CD14-positive monocyte (primary cell): ENCODE measurements around the gene GAN. TPM values are rescaled to one million over a fixed set of nuclear protein-coding genes. Genes with fewer than 3 reads are reported as not detected.

Experiments
- DNase-seq, 3 donors: peaks; one replicate each; pipeline ENCODE4 v3.0.0-alpha.2; 2011 to 2022
- H2AFZ ChIP-seq: 2 replicates; pipeline ENCODE4 v1.6.0; 2012; ENCODE audit warnings: mild to moderate bottlenecking, low read depth, low read length, inconsistent platforms; ENCODE audit not compliant: insufficient read depth, poor library complexity, severe bottlenecking
- H3K27ac ChIP-seq, 2 donors: 1 replicate in 1 of 2; 2 replicates in 1 of 2; pipeline ENCODE4 v1.5.1; 2012 to 2013; ENCODE audit warnings: low read length in 2 of 2, control low read depth in 1 of 2, inconsistent platforms in 1 of 2, low read depth in 1 of 2, mild to moderate bottlenecking in 1 of 2
- H3K27me3 ChIP-seq, 2 donors: one replicate each; pipeline versions ENCODE4 v1.6.0 to v1.6.1; 2011 to 2013; ENCODE audit warnings: low read length in 2 of 2; ENCODE audit not compliant: control insufficient read depth in 2 of 2, insufficient read depth in 2 of 2
- H3K36me3 ChIP-seq, 2 donors: replicated peaks in 1 of 2; 1 replicate in 1 of 2; 2 replicates in 1 of 2; pipeline versions ENCODE4 v1.5.1 to v1.6.1; 2012 to 2013; ENCODE audit warnings: low read length in 2 of 2, control low read depth in 1 of 2, inconsistent platforms in 1 of 2, mild to moderate bottlenecking in 1 of 2; ENCODE audit not compliant: insufficient read depth in 2 of 2, control insufficient read depth in 1 of 2
- H3K4me1 ChIP-seq, 2 donors: 1 replicate in 1 of 2; 2 replicates in 1 of 2; pipeline versions ENCODE4 v1.5.1 to v1.6.1; 2012 to 2013; ENCODE audit warnings: low read length in 2 of 2, control low read depth in 1 of 2, inconsistent platforms in 1 of 2, mild to moderate bottlenecking in 1 of 2, moderate library complexity in 1 of 2; ENCODE audit not compliant: insufficient read depth in 2 of 2, control insufficient read depth in 1 of 2
- H3K4me2 ChIP-seq: replicated peaks from 2 replicates; pipeline ENCODE3; 2012; ENCODE audit warnings: low read length, moderate library complexity, mild to moderate bottlenecking; ENCODE audit not compliant: poor library complexity, severe bottlenecking; ENCODE audit errors: extremely low read depth
- H3K4me3 ChIP-seq, 3 experiments: fragments of 200-600 bp in 1 of 3; sonication (generic) in 1 of 3; replicated peaks in 1 of 3; 1 replicate in 2 of 3; 2 replicates in 1 of 3; pipeline ENCODE4 v1.5.1; 2011 to 2013; ENCODE audit warnings: low read length in 3 of 3, mild to moderate bottlenecking in 3 of 3, control low read depth in 2 of 3, low read depth in 2 of 3, inconsistent platforms in 1 of 3, moderate library complexity in 1 of 3
- H3K79me2 ChIP-seq: 2 replicates; pipeline ENCODE4 v1.6.0; 2012; ENCODE audit warnings: mild to moderate bottlenecking, control low read depth, inconsistent platforms, low read length, moderate library complexity; ENCODE audit not compliant: insufficient read depth
- H3K9ac ChIP-seq: 2 replicates; pipeline ENCODE4 v1.6.0; 2017; ENCODE audit warnings: low read length, mild to moderate bottlenecking; ENCODE audit not compliant: insufficient read depth, poor library complexity, severe bottlenecking
- H3K9me3 ChIP-seq, 2 donors: replicated peaks in 1 of 2; 1 replicate in 1 of 2; 2 replicates in 1 of 2; pipeline versions ENCODE4 v1.5.1 to v1.6.1; 2012 to 2013; ENCODE audit warnings: low read length in 2 of 2, control low read depth in 1 of 2; ENCODE audit not compliant: control insufficient read depth in 1 of 2, insufficient read depth in 1 of 2
- H4K20me1 ChIP-seq: 2 replicates; pipeline ENCODE4 v1.6.0; 2012; ENCODE audit warnings: mild to moderate bottlenecking, low read length, control low read depth, moderate library complexity; ENCODE audit not compliant: insufficient read depth
- H3K27ac Mint-ChIP-seq, 7 donors: one replicate each; pipeline ENCODE4 v1.8.0; 2020; ENCODE audit warnings: mild to moderate bottlenecking in 7 of 7, mixed read lengths in 7 of 7, moderate library complexity in 6 of 7, inconsistent platforms in 2 of 7
- H3K27me3 Mint-ChIP-seq, 3 donors: one replicate each; pipeline ENCODE4 v1.8.0; 2021 to 2022; ENCODE audit warnings: low read depth in 3 of 3, mild to moderate bottlenecking in 3 of 3, mixed read lengths in 3 of 3, moderate library complexity in 3 of 3, inconsistent platforms in 1 of 3
- H3K36me3 Mint-ChIP-seq, 2 donors: one replicate each; pipeline ENCODE4 v1.8.0; 2020; ENCODE audit warnings: mixed read lengths in 2 of 2, inconsistent platforms in 1 of 2, mild to moderate bottlenecking in 1 of 2
- H3K4me1 Mint-ChIP-seq: one replicate; pipeline ENCODE4 v1.8.0; 2020; ENCODE audit warnings: mild to moderate bottlenecking, mixed read lengths
- H3K4me3 Mint-ChIP-seq, 2 donors: one replicate each; pipeline ENCODE4 v1.8.0; 2020; ENCODE audit warnings: mild to moderate bottlenecking in 2 of 2, mixed read lengths in 2 of 2, moderate library complexity in 1 of 2
- H3K9me3 Mint-ChIP-seq, 7 donors: one replicate each; pipeline ENCODE4 v1.8.0; 2020 to 2022; ENCODE audit warnings: mixed read lengths in 7 of 7, mild to moderate bottlenecking in 6 of 7, moderate library complexity in 6 of 7, inconsistent platforms in 2 of 7
- CTCF ChIP-seq: fragments of 200-600 bp; IDR thresholded peaks from one replicate; pipeline ENCODE4 v1.8.0; 2022; ENCODE audit warnings: antibody characterized with exemption, mild to moderate bottlenecking
- WGBS: methylation state at CpG from one replicate; pipeline ENCODE4 v1.1.5; 2013; ENCODE audit warnings: missing lambda C conversion rate; ENCODE audit not compliant: insufficient coverage; 5-methylcytosine and 5-hydroxymethylcytosine counted together
- intact Hi-C, 2 donors: fragments of 100-400 bp; cut with micrococcal nuclease; formaldehyde crosslinking; loops; one replicate each; pipeline versions ENCODE4 v1.15.0 to v1.15.1; 2023
- polyA plus RNA-seq, 3 donors: library from polyadenylated mRNA; depleted of rRNA in 1 of 3; unstranded in 2 of 3; stranded (reverse) in 1 of 3; fragments of 300-500 nt in 2 of 3; fragments of >200 nt in 1 of 3; fragmentation: Illumina TruSeq in 2 of 3; gene quantifications; 1 replicate in 2 of 3; 2 replicates in 1 of 3; pipeline ENCODE4 v1.2.3, GENCODE V29; 2012 to 2021

The GAN gene
- polyA plus RNA-seq, 3 donors, result 0.89 to 1.2 (median 1.0) TPM

- Histone ChIP-seq H4K20me1 (peaks cover 21% of the 10 kb centered on the region), H3K9ac (no peak overlapping the region), H3K27me3 (no peaks in the 10 kb centered on the region), H2AFZ (no peak overlapping the region), H3K4me1 (no peaks in the 10 kb centered on the region), H3K4me2 (no peak overlapping the region), H3K27ac (no peak overlapping the region), H3K36me3 (peaks cover 0 to 2% of the 10 kb centered on the region in 2 donors), H3K9me3 (no peaks in the 10 kb centered on the region), H3K4me3 (no peak overlapping the region), H3K79me2 (peaks cover 14% of the 10 kb centered on the region)
- H3K36me3 Mint-ChIP-seq, result peaks cover 0 to 3% of the 10 kb centered on the region in 2 donors
- no peaks in the 10 kb centered on the region for H3K4me1 Mint-ChIP-seq
- H3K9me3 Mint-ChIP-seq, result peaks cover 0 to 2% (median 0%) of the 10 kb centered on the region in 7 donors
- peaks cover 0 to 1% (median 0%) of the 10 kb centered on the region in 3 donors for H3K27me3 Mint-ChIP-seq
- TF ChIP-seq CTCF, result no peak
- DNase-seq, result no peak
- no peak overlapping the region for H3K4me3 Mint-ChIP-seq
- intact Hi-C loops, result no loop called here
- 100% methylated on average over 3 of the region's 6 CpGs for WGBS
- H3K27ac Mint-ChIP-seq, result no peak overlapping the region
These were observed 10.0 kb downstream of the GAN start for GRCh38 chr16:81324808-81325207.

GRCh38 chr16:81327011-81327410 is 12.2 kb downstream of the GAN start:
- Mint-ChIP-seq H3K27me3 (peaks cover 0 to 1% (median 0%) of the 10 kb centered on the region in 3 donors), H3K9me3 (peaks cover 0 to 2% (median 0%) of the 10 kb centered on the region in 7 donors), H3K27ac (no peak overlapping the region), H3K36me3 (peaks cover 0 to 3% of the 10 kb centered on the region in 2 donors), H3K4me3 (no peak overlapping the region), H3K4me1 (no peaks in the 10 kb centered on the region)
- Histone ChIP-seq H3K27ac (no peak overlapping the region), H3K4me1 (no peaks in the 10 kb centered on the region), H3K4me3 (no peak overlapping the region), H3K9ac (no peak overlapping the region), H4K20me1 (peaks cover 19% of the 10 kb centered on the region), H3K4me2 (no peak overlapping the region), H3K9me3 (no peaks in the 10 kb centered on the region), H2AFZ (no peak overlapping the region), H3K79me2 (peaks cover 3% of the 10 kb centered on the region), H3K27me3 (no peaks in the 10 kb centered on the region), H3K36me3 (peaks cover 0 to 2% of the 10 kb centered on the region in 2 donors)
- intact Hi-C loops, result no loop called here
- no peak for TF ChIP-seq CTCF
- WGBS, result 100% methylated on average over 1 of the region's 5 CpGs
- DNase-seq, result no peak
